M059J (cell line): ENCODE results near the gene SSBP4. TPM values are rescaled to one million over a fixed set of nuclear protein-coding genes. Genes with fewer than 3 reads are reported as not detected.

Experiments used
- DNase-seq: peaks from one replicate; pipeline ENCODE4 v3.0.0-alpha.2; 2012; ENCODE audit warnings: low read depth
- total RNA-seq: library from RNA; depleted of rRNA; stranded (reverse); fragments of >200 nt; shearing (Covaris generic); gene quantifications from 2 replicates; pipeline ENCODE4 v1.2.3, GENCODE V29; 2014

Gene SSBP4
- total RNA-seq, 1 experiment from 2014 or later, result 55.3 TPM

- no peak for DNase-seq
These were observed 1.7 kb downstream of the SSBP4 start for GRCh38 chr19:18420930-18421329.

DNA sequence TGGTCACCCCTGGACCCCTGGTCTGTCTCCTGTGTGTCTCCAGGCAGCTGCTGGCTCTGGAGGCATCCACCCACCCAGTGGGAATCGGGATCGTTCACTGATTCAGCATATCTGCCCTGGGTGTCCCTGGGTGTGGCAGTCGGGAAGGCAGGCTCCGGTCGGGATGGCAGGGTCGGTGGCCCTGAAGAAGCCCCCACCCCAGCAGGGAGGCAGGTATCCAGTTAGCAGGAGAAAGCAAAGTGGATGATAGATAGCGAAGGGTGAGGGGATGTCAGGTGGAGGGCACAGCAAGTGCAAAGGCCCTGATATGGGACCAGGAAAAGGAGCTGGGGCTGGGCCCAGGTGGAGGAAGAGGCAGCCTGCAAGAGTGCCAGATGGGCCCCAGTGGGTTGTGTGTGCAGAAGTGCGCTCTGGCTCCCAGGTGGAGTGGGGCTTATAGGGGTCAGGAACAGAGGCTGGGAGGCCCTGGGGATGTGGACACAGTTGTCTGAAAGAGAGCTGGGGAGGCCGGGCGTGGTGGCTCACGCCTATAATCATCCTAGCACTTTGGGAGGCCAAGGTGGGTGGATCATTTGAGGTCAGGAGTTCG, 2.3 kb downstream of the SSBP4 start:
- DNase-seq, result no peak

GRCh38 chr19:18422530-18423191, 3.5 kb downstream of the SSBP4 start:
- DNase-seq, result no peak

DNA sequence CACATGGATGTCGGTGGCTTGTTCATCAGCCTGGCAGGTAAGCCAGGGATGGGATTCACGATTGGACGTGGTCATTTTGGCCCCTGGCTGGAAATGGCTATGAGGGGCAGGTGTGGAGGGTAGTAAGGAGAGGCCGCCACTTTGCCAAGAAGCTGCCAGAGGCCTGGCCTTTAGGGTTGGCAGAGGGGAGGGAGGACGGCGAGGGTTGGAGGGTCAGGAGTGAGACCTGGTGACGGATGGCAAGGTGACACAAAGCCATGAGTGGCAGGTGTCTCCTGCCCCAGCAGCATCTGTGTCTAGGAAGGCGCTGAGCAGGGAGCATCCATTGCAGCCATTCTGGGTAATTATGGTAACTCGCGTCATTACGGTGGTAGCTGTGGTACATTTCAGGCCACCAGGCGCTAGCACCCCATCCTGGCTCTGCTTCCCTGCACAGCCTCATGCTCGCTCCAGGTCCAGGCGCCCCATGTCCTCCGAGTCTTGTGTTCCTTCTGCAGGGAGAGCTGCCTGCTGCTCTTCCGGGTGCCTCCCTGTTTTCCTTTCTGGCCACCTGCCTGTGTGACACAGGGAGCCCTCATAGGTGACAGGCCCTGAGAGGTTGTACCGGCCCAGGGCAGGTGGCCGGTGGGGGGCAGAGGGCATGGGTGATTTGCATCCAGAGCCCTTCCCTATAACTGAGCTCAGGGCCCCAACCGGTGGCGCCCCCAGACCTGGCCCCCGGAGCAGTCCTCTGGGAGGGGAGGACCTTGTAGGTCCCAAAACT, 4.2 kb downstream of the SSBP4 start:
- no peak for DNase-seq

- DNase-seq, result no peak
These were observed 5.1 kb downstream of the SSBP4 start for GRCh38 chr19:18424122-18424889.

- DNase-seq, result no peak
These were observed 5.8 kb downstream of the SSBP4 start for GRCh38 chr19:18424890-18425514.

GRCh38 chr19:18425515-18426415, 6.6 kb downstream of the SSBP4 start:
- peak; percentile 43 for DNase-seq

DNA sequence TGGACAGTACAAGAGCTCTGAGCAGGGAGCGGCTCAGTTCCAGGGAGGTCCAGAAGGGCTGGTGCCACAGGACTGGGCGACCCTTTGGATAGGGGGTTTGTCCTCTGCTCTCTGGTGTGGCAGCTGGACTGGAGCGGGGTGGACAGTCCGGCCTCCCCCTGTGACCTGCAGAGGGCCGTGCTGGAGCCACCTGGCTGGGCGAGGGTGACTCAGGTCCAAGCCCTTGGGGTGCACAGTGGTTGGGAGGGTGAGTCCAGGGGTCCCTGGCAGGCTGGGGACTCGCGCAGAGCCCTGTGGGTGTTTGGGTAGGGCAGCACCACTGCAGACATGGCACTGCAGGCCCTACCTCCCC, 7.2 kb downstream of the SSBP4 start:
- no peak for DNase-seq

DNA sequence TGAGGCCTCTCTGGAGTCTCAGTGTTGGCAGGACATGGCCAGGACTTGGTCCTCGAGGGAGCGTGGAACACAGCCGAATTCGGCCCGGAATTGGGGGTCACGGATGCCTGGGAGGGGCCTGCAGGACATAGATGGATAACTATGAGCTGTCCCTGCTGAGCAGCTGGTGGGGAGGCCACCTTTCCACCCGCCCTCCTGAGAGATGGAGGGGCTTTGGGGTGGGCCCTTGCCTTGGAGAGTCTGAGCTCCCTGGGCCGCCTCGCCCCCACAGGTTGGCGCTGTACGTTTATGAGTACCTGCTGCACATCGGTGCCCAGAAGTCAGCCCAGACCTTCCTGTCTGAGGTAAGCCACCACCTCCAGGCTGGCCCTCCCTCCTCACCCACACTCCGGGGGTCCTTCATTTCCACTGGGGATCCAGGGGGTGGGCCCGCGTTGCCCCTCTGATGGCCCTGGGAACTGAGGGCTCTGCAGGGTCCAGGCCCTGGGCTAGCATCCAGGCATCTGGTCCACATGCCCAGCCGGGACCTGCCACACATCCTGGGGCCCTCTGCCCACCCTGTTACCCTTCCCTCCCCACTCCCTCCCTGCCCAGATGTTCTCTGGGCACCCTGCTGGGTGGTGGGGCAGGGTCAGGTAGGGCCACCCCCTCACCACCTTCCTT, 8.0 kb downstream of the SSBP4 start:
- DNase-seq, result no peak

DNA sequence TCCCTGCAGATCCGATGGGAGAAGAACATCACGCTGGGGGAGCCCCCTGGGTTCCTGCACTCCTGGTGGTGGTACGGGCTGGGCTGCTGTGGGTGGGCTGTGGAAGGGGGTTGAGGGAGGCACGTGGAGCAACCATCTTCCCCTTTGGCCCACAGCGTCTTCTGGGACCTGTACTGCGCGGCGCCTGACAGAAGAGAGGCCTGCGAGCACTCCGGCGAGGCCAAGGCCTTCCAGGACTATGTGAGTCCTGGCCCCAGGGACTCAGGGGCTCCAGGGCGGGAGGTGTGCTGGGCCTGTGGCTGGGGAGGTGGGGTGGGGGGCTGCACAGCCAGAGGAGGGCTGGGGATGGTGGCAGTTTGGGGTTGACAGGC, 8.5 kb downstream of the SSBP4 start:
- DNase-seq, result no peak

- DNase-seq, result no peak
These were observed 9.1 kb downstream of the SSBP4 start for GRCh38 chr19:18428173-18428786.

DNA sequence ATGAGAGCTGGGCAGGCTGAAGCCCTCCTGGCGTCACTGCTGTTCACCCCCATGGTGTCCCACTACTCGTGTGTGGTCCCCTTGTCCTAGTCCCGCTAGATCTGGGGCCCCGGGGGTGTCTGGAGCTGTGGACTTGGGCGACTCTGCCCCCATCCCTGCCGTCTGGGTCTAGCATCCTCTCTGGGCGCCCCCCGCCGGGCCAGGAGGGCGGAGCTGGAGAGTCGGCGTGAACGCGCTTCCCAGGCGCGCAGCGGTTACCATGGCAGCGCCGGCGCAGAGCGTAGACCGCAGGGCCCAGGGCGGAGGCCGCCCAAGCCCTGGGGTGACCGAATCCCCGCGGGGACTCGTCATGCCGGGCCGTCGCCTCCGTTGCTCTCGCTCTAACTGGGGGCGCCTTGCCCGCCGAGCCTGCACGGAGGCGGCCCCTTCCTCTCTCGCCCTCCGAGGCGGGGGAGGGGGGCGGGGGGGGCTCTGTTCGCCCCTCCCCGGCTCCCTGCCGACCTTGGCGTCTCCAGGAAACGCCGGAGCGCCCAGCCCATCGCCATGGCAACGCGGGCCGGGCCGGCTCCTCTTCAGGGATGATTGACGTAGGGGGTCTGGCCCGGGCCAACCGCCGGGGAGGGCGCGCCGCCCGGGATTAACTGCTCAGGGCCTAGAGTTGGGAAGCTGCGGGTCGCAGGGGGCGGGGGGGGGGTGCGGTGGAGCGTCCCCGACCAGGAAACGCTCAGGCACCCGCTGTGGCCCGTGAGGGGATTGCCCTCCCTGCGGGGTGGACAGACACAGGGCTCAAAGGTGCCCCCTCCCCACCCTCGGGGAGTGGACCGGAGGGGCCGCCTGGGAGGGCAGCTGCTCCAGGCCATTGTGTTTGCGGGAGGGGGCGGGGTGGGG, 9.8 kb downstream of the SSBP4 start:
- peak; percentile 86 for DNase-seq

GRCh38 chr19:18429717-18430416, 10.7 kb downstream of the SSBP4 start:
- no peak for DNase-seq

DNA sequence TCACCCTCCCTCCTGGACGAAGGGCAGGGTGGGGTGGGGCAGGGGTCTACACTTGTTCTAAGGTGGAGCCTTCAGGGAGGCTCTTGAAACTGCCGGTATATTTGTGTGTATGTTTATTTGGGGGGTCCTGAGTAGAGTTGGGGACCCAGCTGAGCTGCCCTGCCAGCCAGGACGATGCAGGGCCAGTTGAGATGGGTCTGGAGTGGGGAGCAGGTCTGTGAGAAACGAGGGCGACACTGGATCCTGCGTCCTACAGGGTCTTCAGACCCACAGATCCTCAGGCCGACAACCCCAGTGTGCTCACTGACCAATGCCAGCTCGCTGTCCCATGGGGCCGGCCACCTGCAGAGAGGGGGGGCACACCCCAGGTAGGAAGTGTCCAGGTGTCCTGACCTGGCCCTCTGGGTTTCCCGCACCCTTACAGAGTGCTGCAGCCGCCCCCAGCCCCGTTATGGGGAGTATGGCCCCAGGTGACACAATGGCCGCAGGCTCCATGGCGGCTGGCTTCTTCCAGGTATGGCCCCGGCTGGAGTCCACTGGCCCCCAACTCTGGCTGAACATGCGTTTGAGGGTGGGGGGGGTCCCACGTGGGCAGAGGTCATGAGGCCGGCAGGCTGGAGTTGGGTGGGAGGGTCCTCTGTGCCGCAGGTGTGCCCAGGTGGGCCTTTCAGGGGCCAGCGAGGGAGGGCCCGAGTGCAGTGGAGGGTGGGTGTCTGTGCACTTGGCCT, 11.4 kb downstream of the SSBP4 start:
- DNase-seq, result no peak

- DNase-seq, result no peak
These were observed 12.4 kb downstream of the SSBP4 start for GRCh38 chr19:18431351-18432197.

DNA sequence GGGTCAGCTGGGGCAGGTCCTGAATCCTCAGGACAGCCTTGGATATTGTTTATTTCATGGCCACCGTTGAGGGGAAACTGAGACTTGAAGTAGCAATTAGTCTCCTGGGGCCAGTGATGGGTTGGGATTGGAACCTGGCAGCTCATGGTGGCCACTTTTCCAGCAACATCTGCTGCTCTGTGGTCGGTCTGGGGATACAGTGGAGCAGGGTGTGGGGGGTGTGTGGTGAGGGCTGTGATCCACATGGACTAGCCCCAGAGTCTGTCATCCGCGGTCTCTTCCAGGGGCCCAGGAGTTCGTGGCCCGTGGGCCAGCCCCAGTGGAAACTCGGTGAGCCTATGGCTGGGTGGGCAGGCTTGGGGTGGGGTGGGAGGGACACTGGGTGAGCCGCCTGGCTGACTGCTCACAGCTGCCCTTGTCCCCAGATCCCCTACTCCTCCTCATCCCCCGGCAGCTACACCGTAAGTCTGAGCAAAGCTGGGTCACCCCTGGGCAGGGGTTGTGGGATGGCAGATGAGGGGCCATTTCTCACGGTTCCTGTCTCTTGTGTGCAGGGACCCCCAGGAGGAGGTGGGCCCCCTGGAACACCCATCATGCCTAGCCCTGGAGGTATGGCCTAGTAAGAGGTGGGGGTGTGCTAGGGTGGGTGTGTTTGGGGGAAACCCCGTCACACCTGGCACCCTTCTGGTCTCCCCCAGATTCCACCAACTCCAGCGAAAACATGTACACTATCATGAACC, 13.2 kb downstream of the SSBP4 start:
- no peak for DNase-seq
